ENCODE results near the gene RPL18A. TPM values are rescaled to one million over a fixed set of nuclear protein-coding genes. Genes with fewer than 3 reads are reported as not detected.

RPL18A gene
- total and polyA plus RNA-seq, 2 of the 13 experiments (the other 11 are each of a cell fraction or from before 2014, with no cell fraction given): 1,471 to 2,004 TPM

GRCh38 chr19:17859533-17860330 lies at the start of gene RPL18A (continued):
- TF ChIP-seq LRRFIP1 (CRISPR knock-in tag; conservative IDR thresholded peaks at IDR 0.05) (no peak), ZNF607 (CRISPR knock-in tag; IDR thresholded peaks at IDR 0.05; ENCODE audit: borderline replicate concordance) (peak; percentile 65; the same call in 1 of the 2 replicates), SKI (IDR thresholded peaks at IDR 0.05; ENCODE audit: partially characterized antibody) (no peak), HOXA7 (CRISPR knock-in tag; IDR thresholded peaks at IDR 0.05) (no peak), TP53 (CRISPR knock-in tag; conservative IDR thresholded peaks at IDR 0.05) (no peak; the same call in 1 of the 2 replicates), SRY (CRISPR knock-in tag; IDR thresholded peaks at IDR 0.05) (no peak; the same call in 1 of the 2 replicates), GPN1 (CRISPR knock-in tag; IDR thresholded peaks at IDR 0.05; ENCODE audit: borderline replicate concordance) (no peak), PATZ1 (CRISPR knock-in tag; IDR thresholded peaks at IDR 0.05) (no peak; the same call in 1 of the 2 replicates), ARNTL (CRISPR knock-in tag; IDR thresholded peaks at IDR 0.05) (no peak), FLYWCH1 (CRISPR knock-in tag; IDR thresholded peaks at IDR 0.05) (no peak), ONECUT2 (CRISPR knock-in tag; IDR thresholded peaks at IDR 0.05) (no peak), ZNF576 (CRISPR knock-in tag; IDR thresholded peaks at IDR 0.05) (no peak), RBFOX2 (IDR thresholded peaks at IDR 0.05; ENCODE audit: low read depth, low read length) (peak; percentile 100), RORA (CRISPR knock-in tag; IDR thresholded peaks at IDR 0.05) (no peak), MAZ (IDR thresholded peaks at IDR 0.05; ENCODE audit: borderline replicate concordance, low read depth, low read length) (0 out of 2 replicates have a peak, but pooled peaks have one; percentile 18), MAZ (CRISPR knock-in tag; IDR thresholded peaks at IDR 0.05; ENCODE audit: low read depth) (no peak), ZNF33A (CRISPR knock-in tag; IDR thresholded peaks at IDR 0.05; ENCODE audit: borderline replicate concordance) (no peak), KDM4B (CRISPR knock-in tag; IDR thresholded peaks at IDR 0.05) (no peak; the same call in 1 of the 2 replicates), ELF1 (CRISPR knock-in tag; IDR thresholded peaks at IDR 0.05) (peak; percentile 91), NR0B2 (CRISPR knock-in tag; IDR thresholded peaks at IDR 0.05) (0 out of 2 replicates have a peak, but pooled peaks have one; percentile 17), SAP130 (CRISPR knock-in tag; IDR thresholded peaks at IDR 0.05; ENCODE audit: low read depth) (peak; percentile 83)
- TF ChIP-seq, protein P1, sequence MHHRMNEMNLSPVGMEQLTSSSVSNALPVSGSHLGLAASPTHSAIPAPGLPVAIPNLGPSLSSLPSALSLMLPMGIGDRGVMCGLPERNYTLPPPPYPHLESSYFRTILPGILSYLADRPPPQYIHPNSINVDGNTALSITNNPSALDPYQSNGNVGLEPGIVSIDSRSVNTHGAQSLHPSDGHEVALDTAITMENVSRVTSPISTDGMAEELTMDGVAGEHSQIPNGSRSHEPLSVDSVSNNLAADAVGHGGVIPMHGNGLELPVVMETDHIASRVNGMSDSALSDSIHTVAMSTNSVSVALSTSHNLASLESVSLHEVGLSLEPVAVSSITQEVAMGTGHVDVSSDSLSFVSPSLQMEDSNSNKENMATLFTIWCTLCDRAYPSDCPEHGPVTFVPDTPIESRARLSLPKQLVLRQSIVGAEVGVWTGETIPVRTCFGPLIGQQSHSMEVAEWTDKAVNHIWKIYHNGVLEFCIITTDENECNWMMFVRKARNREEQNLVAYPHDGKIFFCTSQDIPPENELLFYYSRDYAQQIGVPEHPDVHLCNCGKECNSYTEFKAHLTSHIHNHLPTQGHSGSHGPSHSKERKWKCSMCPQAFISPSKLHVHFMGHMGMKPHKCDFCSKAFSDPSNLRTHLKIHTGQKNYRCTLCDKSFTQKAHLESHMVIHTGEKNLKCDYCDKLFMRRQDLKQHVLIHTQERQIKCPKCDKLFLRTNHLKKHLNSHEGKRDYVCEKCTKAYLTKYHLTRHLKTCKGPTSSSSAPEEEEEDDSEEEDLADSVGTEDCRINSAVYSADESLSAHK (CRISPR knock-in tag; IDR thresholded peaks at IDR 0.05; ENCODE audit: borderline replicate concordance): no peak

All from HepG2 (cell line).